ENCODE measurements around the gene EIF1B.
"Not testable (repeated sequence)": the region's sequence is repeated elsewhere in the genome, so short reads cannot be mapped to it uniquely, and the experiment has no call there.

The EIF1B gene

DNA sequence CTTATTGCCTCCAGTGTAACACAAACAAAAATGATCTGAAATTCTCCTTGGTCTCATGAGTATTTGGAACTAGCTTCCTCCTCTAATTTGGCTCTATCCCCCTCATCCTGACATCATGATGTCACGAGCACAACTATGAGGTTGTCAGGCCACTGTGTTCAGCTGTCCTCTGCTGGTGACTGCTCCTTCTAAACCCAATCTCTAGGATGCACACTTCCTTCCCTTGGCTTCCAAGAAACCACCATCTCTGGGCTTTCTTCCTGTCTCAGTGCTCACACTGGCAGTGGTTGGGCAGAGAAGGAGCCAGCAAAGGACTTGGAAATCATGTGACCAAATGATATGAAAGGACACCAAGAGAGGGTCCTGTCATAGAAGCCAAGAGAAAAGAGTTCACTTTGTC is 30.7 kb upstream of the EIF1B start:
- no peak for TF ChIP-seq CTCF (IDR thresholded peaks at IDR 0.05; ENCODE audit: low read depth, low read length)

GRCh38 chr3:40281995-40282394 is 27.5 kb upstream of the EIF1B start:
- TF ChIP-seq CTCF (IDR thresholded peaks at IDR 0.05; ENCODE audit: low read depth, low read length), result no peak
- no peak for DNase-seq (ENCODE audit: low read depth in 2 of 2)
- H3K4me3 ChIP-seq (replicated peaks in 1 of 2; ENCODE audit: low read depth in 2 of 2, low read length in 2 of 2), result no peak overlapping the region

More for the DNA sequence above, 30.7 kb upstream of the EIF1B start:
- H3K4me3 ChIP-seq (replicated peaks in 1 of 2; ENCODE audit: low read depth in 2 of 2, low read length in 2 of 2), result no peak overlapping the region
- DNase-seq (ENCODE audit: low read depth in 2 of 2), result no peak

DNA sequence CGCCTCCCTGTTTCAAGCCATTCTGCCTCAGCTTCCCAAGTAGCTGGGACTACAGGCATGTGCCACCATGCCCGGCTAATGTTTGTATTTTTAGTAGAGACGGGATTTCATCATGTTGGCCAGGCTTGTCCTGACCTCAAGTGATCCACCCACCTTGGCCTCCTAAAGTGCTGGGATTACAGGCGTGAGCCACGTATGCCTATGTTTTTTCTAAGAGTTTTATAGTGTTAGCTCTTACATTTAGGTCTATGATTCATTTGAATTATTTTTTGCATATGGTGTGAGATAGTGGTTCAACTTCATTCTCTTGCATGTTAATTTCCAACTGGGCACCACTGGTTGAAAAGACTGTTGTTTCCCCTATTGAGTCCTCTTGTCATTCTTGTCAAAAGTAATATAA is 26.4 kb upstream of the EIF1B start:
- H3K4me3 ChIP-seq (replicated peaks in 1 of 2; ENCODE audit: low read depth in 2 of 2, low read length in 2 of 2); DNase-seq (ENCODE audit: low read depth in 2 of 2): not testable (repeated sequence)

DNA sequence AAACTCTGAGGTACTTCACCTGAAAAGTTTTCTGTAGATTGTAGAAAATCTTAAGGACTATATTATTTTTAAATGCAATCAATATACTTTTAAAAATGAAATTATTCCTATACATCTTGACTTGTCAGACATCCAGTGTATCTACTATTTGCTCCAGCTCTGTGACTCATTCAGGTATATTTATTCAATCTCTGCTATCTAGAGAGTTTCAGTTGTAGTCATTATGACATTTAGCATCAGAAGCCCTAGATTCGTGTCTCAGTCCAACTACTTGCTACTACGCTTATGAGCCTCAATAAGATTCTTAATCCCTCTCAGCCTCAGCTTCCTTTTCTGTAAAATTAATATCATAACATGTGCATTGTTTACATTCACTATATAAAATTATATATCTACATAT is 22.3 kb upstream of the EIF1B start:
- TF ChIP-seq CTCF (IDR thresholded peaks at IDR 0.05; ENCODE audit: low read depth, low read length), result no peak
- no peak overlapping the region for H3K4me3 ChIP-seq (replicated peaks in 1 of 2; ENCODE audit: low read depth in 2 of 2, low read length in 2 of 2)
- DNase-seq (ENCODE audit: low read depth in 2 of 2), result no peak

DNA sequence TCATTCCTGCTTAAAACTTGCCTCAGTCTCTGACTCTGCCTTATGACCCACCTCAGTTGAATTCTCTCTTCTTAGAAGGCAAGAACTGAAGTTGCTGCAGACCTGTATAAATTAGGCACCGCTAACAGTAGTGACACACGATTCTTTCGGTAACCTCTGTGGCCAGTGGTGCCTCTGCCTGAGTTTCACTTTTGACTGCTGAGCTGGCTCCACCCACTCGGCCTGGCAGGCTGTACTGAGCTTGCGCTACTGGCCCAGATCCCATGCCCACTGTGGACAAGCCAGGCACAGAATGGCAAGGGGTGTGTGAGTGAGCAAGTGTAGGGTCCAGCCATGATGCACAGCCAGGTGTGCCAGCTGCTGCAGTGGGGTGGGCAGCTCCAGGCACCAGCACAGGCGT is 19.1 kb upstream of the EIF1B start:
- DNase-seq (ENCODE audit: low read depth in 2 of 2), result no peak
- TF ChIP-seq CTCF (IDR thresholded peaks at IDR 0.05; ENCODE audit: low read depth, low read length), result no peak
- H3K4me3 ChIP-seq (replicated peaks in 1 of 2; ENCODE audit: low read depth in 2 of 2, low read length in 2 of 2), result no peak overlapping the region

- TF ChIP-seq CTCF (IDR thresholded peaks at IDR 0.05; ENCODE audit: low read depth, low read length), result no peak
- DNase-seq (ENCODE audit: low read depth in 2 of 2), result no peak
- H3K4me3 ChIP-seq (replicated peaks in 1 of 2; ENCODE audit: low read depth in 2 of 2, low read length in 2 of 2), result no peak overlapping the region
Measured at GRCh38 chr3:40291471-40291870, 18.0 kb upstream of the EIF1B start.

DNA sequence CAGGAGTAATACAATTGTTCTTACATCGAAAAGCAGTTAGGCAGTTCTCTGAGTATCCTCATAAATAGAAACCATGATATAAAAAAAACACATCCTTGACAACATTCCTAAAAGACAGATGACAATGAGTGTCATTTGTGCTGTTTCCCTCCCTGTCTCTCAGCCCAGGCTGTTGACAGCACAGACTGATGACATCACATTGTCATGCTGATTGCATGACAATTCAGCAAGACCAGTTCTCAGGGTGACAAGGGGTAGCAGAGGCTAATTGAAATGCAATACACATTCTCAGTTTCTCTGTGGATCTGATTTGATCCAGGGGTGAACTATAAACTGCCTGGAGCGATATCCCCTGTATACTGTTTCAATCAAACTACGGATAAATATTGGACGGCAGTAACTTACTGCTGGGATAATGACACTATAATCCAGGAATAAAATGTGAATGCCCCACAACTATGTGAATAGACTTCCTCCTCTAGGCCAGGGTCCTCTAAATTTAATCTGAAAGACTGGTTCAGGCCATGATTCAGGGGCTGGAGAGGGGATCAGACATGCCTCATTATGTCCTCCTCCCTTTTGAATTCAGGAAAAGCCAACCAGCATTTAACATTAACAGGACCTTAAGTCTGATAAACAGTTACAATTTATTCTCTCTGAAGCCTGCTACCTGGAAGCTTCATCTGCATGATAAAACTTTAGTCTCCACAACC is 16.7 kb upstream of the EIF1B start:
- no peak overlapping the region for H3K4me3 ChIP-seq (replicated peaks in 1 of 2; ENCODE audit: low read depth in 2 of 2, low read length in 2 of 2)
- no peak for DNase-seq (ENCODE audit: low read depth in 2 of 2)
- no peak for TF ChIP-seq CTCF (IDR thresholded peaks at IDR 0.05; ENCODE audit: low read depth, low read length)
